ENCODE results near the gene CLK4. TPM values are rescaled to one million over a fixed set of nuclear protein-coding genes. Genes with fewer than 3 reads are reported as not detected.

Gene CLK4
- total RNA-seq, 1 experiment from 2014 or later: 16.0 TPM

GRCh38 chr5:178569485-178569884, 57.4 kb downstream of the CLK4 start:
- CTCF ChIA-PET: no interaction called here
- ATAC-seq: no peak
- no peak for DNase-seq (ENCODE audit: low spot score)
- H3K4me3 Mint-ChIP-seq: no peak overlapping the region
- H3K4me1 Mint-ChIP-seq: peaks cover 11% of the 10 kb centered on the region
- H3K36me3 Mint-ChIP-seq: peaks cover 18% of the 10 kb centered on the region
- H3K9me3 Mint-ChIP-seq: peaks cover 22% of the 10 kb centered on the region
- TF ChIP-seq FOXP1 (CRISPR knock-in tag; IDR thresholded peaks at IDR 0.05; ENCODE audit: borderline replicate concordance) (no peak), JUN (CRISPR knock-in tag; IDR thresholded peaks at IDR 0.05) (no peak), TCF7 (CRISPR knock-in tag; IDR thresholded peaks at IDR 0.05; ENCODE audit: low read depth) (no peak), ZNF281 (CRISPR knock-in tag; IDR thresholded peaks at IDR 0.05) (no peak), IRF1 (CRISPR knock-in tag; IDR thresholded peaks at IDR 0.05) (no peak), SOX15 (CRISPR knock-in tag; IDR thresholded peaks at IDR 0.05) (no peak), ESRRA (CRISPR knock-in tag; IDR thresholded peaks at IDR 0.05; ENCODE audit: borderline replicate concordance) (no peak), CBFB (CRISPR knock-in tag; IDR thresholded peaks at IDR 0.05; ENCODE audit: low read depth) (no peak), JAZF1 (CRISPR knock-in tag; IDR thresholded peaks at IDR 0.05) (no peak), GTF2I (CRISPR knock-in tag; conservative IDR thresholded peaks at IDR 0.05) (no peak), ELF4 (CRISPR knock-in tag; IDR thresholded peaks at IDR 0.05; ENCODE audit: low read depth) (no peak), USF2 (CRISPR knock-in tag; IDR thresholded peaks at IDR 0.05) (no peak), SMAD3 (CRISPR knock-in tag; IDR thresholded peaks at IDR 0.05; ENCODE audit: borderline replicate concordance) (no peak), TEAD4 (CRISPR knock-in tag; IDR thresholded peaks at IDR 0.05) (no peak), ZNF219 (CRISPR knock-in tag; IDR thresholded peaks at IDR 0.05; ENCODE audit: borderline replicate concordance) (no peak), GABPB1 (CRISPR knock-in tag; IDR thresholded peaks at IDR 0.05) (no peak), MLX (CRISPR knock-in tag; IDR thresholded peaks at IDR 0.05) (no peak)
- TF ChIP-seq, protein P1, sequence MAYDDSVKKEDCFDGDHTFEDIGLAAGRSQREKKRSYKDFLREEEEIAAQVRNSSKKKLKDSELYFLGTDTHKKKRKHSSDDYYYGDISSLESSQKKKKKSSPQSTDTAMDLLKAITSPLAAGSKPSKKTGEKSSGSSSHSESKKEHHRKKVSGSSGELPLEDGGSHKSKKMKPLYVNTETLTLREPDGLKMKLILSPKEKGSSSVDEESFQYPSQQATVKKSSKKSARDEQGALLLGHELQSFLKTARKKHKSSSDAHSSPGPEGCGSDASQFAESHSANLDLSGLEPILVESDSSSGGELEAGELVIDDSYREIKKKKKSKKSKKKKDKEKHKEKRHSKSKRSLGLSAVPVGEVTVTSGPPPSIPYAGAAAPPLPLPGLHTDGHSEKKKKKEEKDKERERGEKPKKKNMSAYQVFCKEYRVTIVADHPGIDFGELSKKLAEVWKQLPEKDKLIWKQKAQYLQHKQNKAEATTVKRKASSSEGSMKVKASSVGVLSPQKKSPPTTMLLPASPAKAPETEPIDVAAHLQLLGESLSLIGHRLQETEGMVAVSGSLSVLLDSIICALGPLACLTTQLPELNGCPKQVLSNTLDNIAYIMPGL (CRISPR knock-in tag; IDR thresholded peaks at IDR 0.05): no peak
- TF ChIP-seq, protein P2, sequence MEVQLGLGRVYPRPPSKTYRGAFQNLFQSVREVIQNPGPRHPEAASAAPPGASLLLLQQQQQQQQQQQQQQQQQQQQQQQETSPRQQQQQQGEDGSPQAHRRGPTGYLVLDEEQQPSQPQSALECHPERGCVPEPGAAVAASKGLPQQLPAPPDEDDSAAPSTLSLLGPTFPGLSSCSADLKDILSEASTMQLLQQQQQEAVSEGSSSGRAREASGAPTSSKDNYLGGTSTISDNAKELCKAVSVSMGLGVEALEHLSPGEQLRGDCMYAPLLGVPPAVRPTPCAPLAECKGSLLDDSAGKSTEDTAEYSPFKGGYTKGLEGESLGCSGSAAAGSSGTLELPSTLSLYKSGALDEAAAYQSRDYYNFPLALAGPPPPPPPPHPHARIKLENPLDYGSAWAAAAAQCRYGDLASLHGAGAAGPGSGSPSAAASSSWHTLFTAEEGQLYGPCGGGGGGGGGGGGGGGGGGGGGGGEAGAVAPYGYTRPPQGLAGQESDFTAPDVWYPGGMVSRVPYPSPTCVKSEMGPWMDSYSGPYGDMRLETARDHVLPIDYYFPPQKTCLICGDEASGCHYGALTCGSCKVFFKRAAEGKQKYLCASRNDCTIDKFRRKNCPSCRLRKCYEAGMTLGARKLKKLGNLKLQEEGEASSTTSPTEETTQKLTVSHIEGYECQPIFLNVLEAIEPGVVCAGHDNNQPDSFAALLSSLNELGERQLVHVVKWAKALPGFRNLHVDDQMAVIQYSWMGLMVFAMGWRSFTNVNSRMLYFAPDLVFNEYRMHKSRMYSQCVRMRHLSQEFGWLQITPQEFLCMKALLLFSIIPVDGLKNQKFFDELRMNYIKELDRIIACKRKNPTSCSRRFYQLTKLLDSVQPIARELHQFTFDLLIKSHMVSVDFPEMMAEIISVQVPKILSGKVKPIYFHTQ (CRISPR knock-in tag; IDR thresholded peaks at IDR 0.05): no peak
- H3K27ac Mint-ChIP-seq: no peak overlapping the region
- POLR2A ChIA-PET: no interaction called here
- H3K27me3 Mint-ChIP-seq (ENCODE audit: low read depth): peaks cover 1% of the 10 kb centered on the region

Data from WTC11 (cell line).